Esophagus muscularis mucosa (tissue), 4 donors: ENCODE results near the gene CEP135. TPM values are rescaled to one million over a fixed set of nuclear protein-coding genes. Genes with fewer than 3 reads are reported as not detected.

Experiments used
- DNase-seq: peaks from one replicate; pipeline ENCODE4 v3.0.0-alpha.2; 2017; ENCODE audit errors: extremely low spot score
- H3K27ac ChIP-seq, 4 donors: fragments of 200-600 bp; sonication (generic); replicated peaks in 1 of 4; 1 replicate in 3 of 4; 2 replicates in 1 of 4; pipeline ENCODE4 v1.5.1; 2016 to 2019; ENCODE audit warnings: mild to moderate bottlenecking in 1 of 4
- H3K27me3 ChIP-seq, 4 donors: fragments of 200-600 bp; sonication (generic); one replicate each; pipeline versions ENCODE4 v1.5.1 to v1.6.0; 2016 to 2019
- H3K36me3 ChIP-seq, 4 donors: fragments of 200-600 bp; sonication (generic); one replicate each; pipeline ENCODE4 v1.5.1; 2016 to 2019
- H3K4me1 ChIP-seq, 4 donors: fragments of 200-600 bp; sonication (generic); one replicate each; pipeline ENCODE4 v1.5.1; 2016 to 2019
- H3K4me3 ChIP-seq, 4 donors: fragments of 200-600 bp; sonication (generic); 1 replicate in 2 of 4; 2 replicates in 2 of 4; pipeline ENCODE4 v1.5.1; 2016 to 2019; ENCODE audit warnings: mild to moderate bottlenecking in 4 of 4, moderate library complexity in 1 of 4
- H3K9me3 ChIP-seq, 4 donors: fragments of 200-600 bp; sonication (generic); 1 replicate in 3 of 4; 2 replicates in 1 of 4; pipeline ENCODE4 v1.5.1; 2016 to 2019
- CTCF ChIP-seq, 3 experiments: fragments of 200-600 bp in 2 of 3; fragments of 450-650 bp in 1 of 3; sonication (generic) in 2 of 3; IDR thresholded peaks; one replicate each; pipeline ENCODE4 v1.5.1; 2017 to 2019; ENCODE audit warnings: antibody characterized with exemption in 3 of 3, mild to moderate bottlenecking in 2 of 3, moderate library complexity in 1 of 3
- EP300 ChIP-seq: sonication (generic); formaldehyde crosslinking; IDR thresholded peaks from one replicate; pipeline ENCODE4 v1.6.1; 2017; ENCODE audit warnings: antibody characterized with exemption
- POLR2A ChIP-seq: fragments of 450-650 bp; IDR thresholded peaks from one replicate; pipeline ENCODE4 v1.6.1; 2017; ENCODE audit warnings: antibody characterized with exemption, moderate library complexity, mild to moderate bottlenecking, low read depth
- POLR2AphosphoS5 ChIP-seq, 2 donors: sonication (generic); formaldehyde crosslinking; IDR thresholded peaks; one replicate each; pipeline ENCODE4 v1.6.1; 2017; ENCODE audit warnings: antibody characterized with exemption in 2 of 2
- WGBS: methylation state at CpG from one replicate; pipeline ENCODE4 v1.1.5; 2018; 5-methylcytosine and 5-hydroxymethylcytosine counted together
- intact Hi-C: fragments of 100-400 bp; cut with DNase I; formaldehyde crosslinking; loops from one replicate; pipeline ENCODE4 v1.15.1; 2023
- total RNA-seq, 4 donors: library from RNA; depleted of rRNA; stranded (reverse); fragments of >200 nt; gene quantifications; one replicate each; pipeline versions ENCODE4 v1.1.0 to v1.2.1, GENCODE V29; 2016

The CEP135 gene
- total RNA-seq, 4 donors from 2014 or later, result 3.5 to 5.0 (median 3.8) TPM

DNA sequence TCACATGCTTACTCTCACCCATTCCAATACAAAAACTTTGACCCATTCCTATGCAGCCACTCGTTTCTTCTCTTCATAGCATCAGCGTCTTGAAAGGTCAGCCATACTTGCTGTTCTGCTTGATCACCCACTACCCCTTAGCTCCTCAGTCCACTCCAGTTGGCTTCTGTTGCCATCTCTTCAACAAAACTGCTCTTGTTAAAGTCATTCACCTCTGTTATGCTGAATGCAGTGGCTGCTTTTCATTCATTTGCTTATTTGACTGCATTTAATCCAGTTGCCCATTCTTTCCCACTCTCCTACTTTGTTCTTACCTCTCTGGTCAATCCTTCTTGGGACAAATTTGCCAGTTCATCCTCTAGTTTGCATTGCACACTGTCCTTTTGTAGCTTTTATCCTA lies 24.9 kb downstream of the CEP135 start:
- intact Hi-C loops, result no loop called here
- no peaks in the 10 kb centered on the region for H3K4me1 ChIP-seq
- H3K9me3 ChIP-seq, result no peaks in the 10 kb centered on the region
- no peaks in the 10 kb centered on the region for H3K27me3 ChIP-seq
- H3K4me3 ChIP-seq, result no peak overlapping the region
- no peak overlapping the region for H3K27ac ChIP-seq
- 91% methylated on average over 2 of the region's 2 CpGs for WGBS
- TF ChIP-seq EP300, result no peak
- TF ChIP-seq POLR2AphosphoS5 (IDR thresholded peaks at IDR 0.05), result no peak
- no peak for TF ChIP-seq CTCF (IDR thresholded peaks at IDR 0.05)
- TF ChIP-seq POLR2A, result no peak
- H3K36me3 ChIP-seq, result peaks cover 0 to 38% (median 14%) of the 10 kb centered on the region in 4 donors
- no peak for DNase-seq

DNA sequence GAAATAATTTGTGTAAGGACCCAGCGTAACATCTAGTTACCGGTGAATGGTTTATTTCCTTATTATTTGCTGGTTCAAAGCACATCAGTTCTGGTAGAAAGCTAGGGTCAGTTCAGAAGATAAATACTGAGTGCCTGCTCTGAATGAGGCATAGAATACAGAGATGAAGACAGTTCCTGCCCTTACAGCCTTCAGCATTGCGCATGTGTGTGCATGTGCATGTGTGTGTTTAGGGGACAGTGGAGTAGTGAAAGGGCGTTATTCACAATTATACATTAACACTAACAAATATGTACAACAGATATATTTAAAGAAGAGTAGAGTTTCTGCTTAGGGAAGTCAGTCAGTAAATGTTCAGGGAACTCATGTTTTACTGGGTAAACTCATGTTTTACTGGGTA lies 29.1 kb downstream of the CEP135 start:
- no peak overlapping the region for H3K27ac ChIP-seq
- intact Hi-C loops, result no loop called here
- H3K36me3 ChIP-seq, result peaks cover 5 to 39% (median 14%) of the 10 kb centered on the region in 4 donors
- no peaks in the 10 kb centered on the region for H3K4me1 ChIP-seq
- DNase-seq, result no peak
- no peaks in the 10 kb centered on the region for H3K27me3 ChIP-seq
- TF ChIP-seq POLR2AphosphoS5 (IDR thresholded peaks at IDR 0.05) (no peak), CTCF (IDR thresholded peaks at IDR 0.05) (no peak), EP300 (no peak)
- H3K4me3 ChIP-seq, result no peak overlapping the region
- no peaks in the 10 kb centered on the region for H3K9me3 ChIP-seq
- 98% methylated on average over 4 of the region's 4 CpGs for WGBS

- intact Hi-C loops, result no loop called here
- TF ChIP-seq EP300, result no peak
- no peak for TF ChIP-seq POLR2A
- TF ChIP-seq CTCF (IDR thresholded peaks at IDR 0.05), result no peak
- TF ChIP-seq POLR2AphosphoS5 (IDR thresholded peaks at IDR 0.05), result no peak
- Histone ChIP-seq H3K36me3 (peaks cover 5 to 25% (median 12%) of the 10 kb centered on the region in 4 donors), H3K4me1 (no peaks in the 10 kb centered on the region), H3K27ac (no peak overlapping the region), H3K27me3 (no peaks in the 10 kb centered on the region), H3K9me3 (no peaks in the 10 kb centered on the region), H3K4me3 (no peak overlapping the region)
- DNase-seq, result no peak
- WGBS, result 78% methylated on average over 3 of the region's 3 CpGs
Measured at GRCh38 chr4:55979562-55979961, 30.8 kb downstream of the CEP135 start.

DNA sequence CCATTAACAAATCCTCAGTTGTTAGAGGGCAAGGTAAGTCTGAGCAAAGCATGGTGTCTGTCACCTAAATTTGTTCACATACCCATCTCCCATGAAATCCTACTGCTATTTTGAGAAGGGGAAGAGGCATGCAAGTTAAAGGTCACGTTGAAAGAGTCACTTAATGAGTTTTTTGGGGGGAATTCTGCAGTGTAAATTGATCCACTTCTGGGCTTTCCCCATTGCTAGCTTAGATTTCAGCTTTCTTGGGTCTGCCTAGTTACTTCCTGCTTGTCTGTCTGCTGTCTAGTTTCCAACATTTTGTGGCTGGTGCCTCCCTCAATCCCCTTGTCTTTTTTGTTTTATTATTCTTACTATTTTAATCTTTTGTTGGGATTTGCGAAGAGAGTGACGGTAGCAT lies 32.0 kb downstream of the CEP135 start:
- no peak for TF ChIP-seq POLR2AphosphoS5 (IDR thresholded peaks at IDR 0.05)
- TF ChIP-seq CTCF (IDR thresholded peaks at IDR 0.05), result no peak
- TF ChIP-seq EP300, result no peak
- no peak for TF ChIP-seq POLR2A
- 86% methylated on average over 3 of the region's 3 CpGs for WGBS
- H3K4me3 ChIP-seq, result no peak overlapping the region
- intact Hi-C loops, result no loop called here
- H3K27ac ChIP-seq, result no peak overlapping the region
- no peak for DNase-seq
- no peaks in the 10 kb centered on the region for H3K4me1 ChIP-seq
- H3K36me3 ChIP-seq, result peaks cover 5 to 25% (median 14%) of the 10 kb centered on the region in 4 donors
- no peaks in the 10 kb centered on the region for H3K27me3 ChIP-seq
- H3K9me3 ChIP-seq, result no peaks in the 10 kb centered on the region

DNA sequence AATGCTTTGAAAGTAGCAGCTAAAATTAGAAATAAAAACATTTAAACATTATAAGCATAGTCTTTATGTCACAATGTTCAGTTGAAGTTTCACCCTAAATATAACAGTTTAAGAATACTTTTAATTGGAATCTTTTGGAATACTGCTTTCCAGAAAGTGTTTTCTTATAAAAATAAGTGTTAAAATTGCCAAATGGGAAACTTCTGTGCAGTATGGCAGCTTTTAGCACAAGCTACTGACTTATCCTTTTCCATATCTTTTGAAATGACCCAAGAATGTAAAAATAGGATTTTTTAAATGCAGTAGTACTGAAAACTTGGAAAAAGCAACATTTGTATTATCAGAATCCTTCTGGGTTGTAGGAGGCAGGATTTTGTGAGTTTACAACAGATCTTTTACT lies 34.2 kb downstream of the CEP135 start:
- no peaks in the 10 kb centered on the region for H3K27me3 ChIP-seq
- peaks cover 5 to 43% (median 23%) of the 10 kb centered on the region in 4 donors for H3K36me3 ChIP-seq
- H3K9me3 ChIP-seq, result no peaks in the 10 kb centered on the region
- no peak overlapping the region for H3K4me3 ChIP-seq
- intact Hi-C loops, result no loop called here
- DNase-seq, result no peak
- H3K27ac ChIP-seq, result no peak overlapping the region
- H3K4me1 ChIP-seq, result no peaks in the 10 kb centered on the region
- TF ChIP-seq EP300 (no peak), CTCF (IDR thresholded peaks at IDR 0.05) (no peak)
